NCI-H345 treated with DMSO at 0.1 percent for 48 hours (cell line): ENCODE measurements around the gene FPGS.

ENCODE experiments used
- DNase-seq: peaks from one replicate; lab custom pipeline; 2025; ENCODE audit not compliant: unreplicated experiment; lab: John Stamatoyannopoulos, UW

FPGS gene

GRCh38 chr9:127856094-127856728, 53.5 kb downstream of the FPGS start:
- DNase-seq: no peak

GRCh38 chr9:127856729-127857116, 54.0 kb downstream of the FPGS start:
- no peak for DNase-seq

GRCh38 chr9:127857278-127857677, 54.6 kb downstream of the FPGS start:
- no peak for DNase-seq

GRCh38 chr9:127858041-127858512, 55.4 kb downstream of the FPGS start:
- DNase-seq: no peak

- no peak for DNase-seq
Measured at GRCh38 chr9:127860260-127860659, 57.6 kb downstream of the FPGS start.

- no peak for DNase-seq
Measured at GRCh38 chr9:127860779-127861178, 58.1 kb downstream of the FPGS start.

GRCh38 chr9:127862075-127863011, 59.7 kb downstream of the FPGS start:
- no peak for DNase-seq

- no peak for DNase-seq
Measured at GRCh38 chr9:127863191-127863621, 60.5 kb downstream of the FPGS start.
